Mucosa of stomach (tissue), 1 donor: ENCODE data around the gene ZNF829.

Experiments
- H3K27me3 ChIP-seq: one replicate; pipeline ENCODE4 v1.7.0; 2013; ENCODE audit warnings: mild to moderate bottlenecking, low read length; ENCODE audit not compliant: control insufficient read depth, insufficient read depth
- H3K36me3 ChIP-seq: one replicate; pipeline ENCODE4 v1.7.0; 2013; ENCODE audit warnings: low read length; ENCODE audit not compliant: control insufficient read depth, insufficient read depth
- H3K4me1 ChIP-seq: one replicate; pipeline ENCODE4 v1.7.0; 2013; ENCODE audit warnings: mild to moderate bottlenecking, low read length; ENCODE audit not compliant: control insufficient read depth, insufficient read depth
- H3K4me3 ChIP-seq: one replicate; pipeline ENCODE4 v1.7.0; 2013; ENCODE audit warnings: low read length
- H3K9ac ChIP-seq: one replicate; pipeline ENCODE4 v1.7.0; 2013; ENCODE audit warnings: mild to moderate bottlenecking, low read length, moderate library complexity
- H3K9me3 ChIP-seq: one replicate; pipeline ENCODE4 v1.7.0; 2013; ENCODE audit warnings: mild to moderate bottlenecking, low read length, moderate library complexity; ENCODE audit not compliant: control insufficient read depth
- donor health status: Pancreatic carcinoma.

Gene ZNF829

DNA sequence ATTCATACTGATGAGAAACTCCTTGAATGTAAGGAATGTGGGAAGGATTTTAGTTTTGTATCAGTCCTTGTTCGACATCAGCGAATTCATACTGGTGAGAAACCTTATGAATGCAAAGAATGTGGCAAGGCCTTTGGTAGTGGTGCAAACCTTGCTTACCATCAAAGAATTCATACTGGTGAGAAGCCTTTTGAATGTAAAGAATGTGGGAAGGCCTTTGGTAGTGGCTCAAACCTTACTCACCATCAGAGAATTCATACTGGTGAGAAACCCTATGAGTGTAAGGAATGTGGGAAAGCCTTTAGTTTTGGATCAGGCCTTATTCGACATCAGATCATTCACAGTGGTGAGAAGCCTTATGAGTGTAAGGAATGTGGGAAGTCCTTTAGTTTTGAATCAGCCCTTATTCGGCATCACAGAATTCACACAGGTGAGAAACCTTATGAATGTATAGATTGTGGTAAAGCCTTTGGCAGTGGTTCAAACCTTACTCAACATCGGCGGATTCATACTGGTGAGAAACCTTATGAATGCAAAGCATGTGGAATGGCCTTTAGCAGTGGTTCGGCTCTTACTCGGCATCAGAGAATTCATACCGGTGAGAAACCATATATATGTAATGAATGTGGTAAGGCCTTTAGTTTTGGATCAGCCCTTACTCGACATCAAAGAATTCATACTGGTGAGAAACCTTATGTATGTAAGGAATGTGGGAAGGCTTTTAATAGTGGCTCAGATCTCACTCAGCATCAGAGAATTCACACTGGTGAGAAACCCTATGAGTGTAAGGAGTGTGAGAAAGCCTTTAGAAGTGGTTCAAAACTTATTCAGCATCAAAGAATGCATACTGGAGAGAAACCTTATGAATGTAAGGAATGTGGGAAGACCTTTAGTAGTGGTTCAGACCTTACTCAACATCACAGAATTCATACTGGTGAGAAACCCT, 38.8 kb downstream of the ZNF829 start:
- H3K4me3 ChIP-seq: no peak overlapping the region
- H3K9me3 ChIP-seq: peaks cover 41% of the 10 kb centered on the region
- no peak overlapping the region for H3K9ac ChIP-seq
- H3K36me3 ChIP-seq: peaks cover 9% of the 10 kb centered on the region
- no peaks in the 10 kb centered on the region for H3K27me3 ChIP-seq
- no peaks in the 10 kb centered on the region for H3K4me1 ChIP-seq

DNA sequence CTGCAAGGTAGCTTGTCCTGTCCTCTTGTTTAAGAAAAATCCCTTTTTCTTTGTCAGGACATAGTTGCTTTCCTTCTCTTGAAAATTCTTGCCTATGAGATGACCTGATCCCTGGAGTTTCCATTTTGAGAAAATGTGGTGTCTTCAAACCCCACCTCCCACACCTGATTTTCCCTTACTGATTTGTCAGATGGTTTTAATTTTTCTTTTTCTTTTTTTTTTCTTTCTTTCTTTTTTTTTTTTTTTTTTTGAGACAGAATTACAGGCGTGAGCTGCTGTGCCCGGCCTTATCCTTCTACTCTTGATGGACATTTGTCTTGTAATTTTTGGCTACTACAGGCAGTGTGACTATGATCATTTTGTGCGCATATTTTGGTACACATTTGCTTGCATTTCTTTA, 64.2 kb downstream of the ZNF829 start:
- Histone ChIP-seq H3K4me1 (peaks cover 4% of the 10 kb centered on the region), H3K9me3 (no peaks in the 10 kb centered on the region), H3K9ac (no peak overlapping the region), H3K4me3 (no peak overlapping the region), H3K27me3 (no peaks in the 10 kb centered on the region), H3K36me3 (no peaks in the 10 kb centered on the region)

DNA sequence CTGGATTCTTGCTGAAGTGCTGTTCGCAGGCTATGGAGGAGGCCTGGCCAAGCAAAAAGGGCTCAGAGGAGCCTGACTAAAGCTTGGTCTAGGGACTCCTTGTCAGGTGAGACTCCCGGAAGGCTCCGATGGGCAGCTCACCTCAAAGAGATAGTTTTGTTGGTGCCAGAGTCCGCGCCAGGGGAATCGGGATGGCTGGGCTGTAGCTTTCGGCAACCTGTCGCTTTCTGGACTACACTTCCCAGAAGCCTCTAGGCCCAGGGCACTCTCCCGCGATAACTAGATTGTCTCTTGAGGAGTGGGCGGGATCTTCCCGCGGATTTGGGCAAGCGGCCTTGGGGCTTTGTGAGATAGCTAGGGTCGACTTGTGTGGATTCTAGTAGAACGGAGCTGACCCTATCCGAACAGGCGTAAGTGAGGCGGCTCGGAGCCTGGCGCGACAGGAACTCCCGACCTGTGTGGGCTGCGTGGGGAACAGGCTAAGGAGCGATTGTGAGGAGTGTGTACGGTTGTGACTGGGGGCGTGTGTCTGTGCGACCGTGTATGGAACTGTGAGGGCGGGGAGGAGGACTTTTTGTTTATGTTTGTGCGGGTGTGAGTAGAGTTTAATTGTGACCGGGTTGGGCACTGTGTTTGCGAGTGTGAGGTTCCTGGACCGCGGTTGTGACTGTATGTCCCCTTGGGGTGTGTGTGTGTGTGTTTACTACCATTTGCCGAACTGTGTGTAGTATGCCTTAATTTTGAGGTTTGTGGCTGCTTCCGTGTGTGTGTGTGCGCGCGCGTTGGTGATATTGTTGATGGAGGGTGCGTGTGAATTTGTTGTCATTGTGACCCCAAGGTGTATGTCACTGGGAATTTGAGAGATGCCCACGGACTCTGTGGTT, 65.3 kb downstream of the ZNF829 start, which contains the start of gene ZNF345:
Gene ZNF345 (plus strand): TSS at position 318 of the 884 bp plus-strand sequence. CDS start 25,955 bp downstream, outside the sequence.
- peak within 1 kb of the TSS; percentile 83 for H3K9ac ChIP-seq
- H3K4me1 ChIP-seq: peaks cover 4% of the 10 kb centered on the region
- no peaks in the 10 kb centered on the region for H3K9me3 ChIP-seq
- no peaks in the 10 kb centered on the region for H3K27me3 ChIP-seq
- H3K36me3 ChIP-seq: no peaks in the 10 kb centered on the region
- peak within 1 kb of the TSS; percentile 93 for H3K4me3 ChIP-seq

DNA sequence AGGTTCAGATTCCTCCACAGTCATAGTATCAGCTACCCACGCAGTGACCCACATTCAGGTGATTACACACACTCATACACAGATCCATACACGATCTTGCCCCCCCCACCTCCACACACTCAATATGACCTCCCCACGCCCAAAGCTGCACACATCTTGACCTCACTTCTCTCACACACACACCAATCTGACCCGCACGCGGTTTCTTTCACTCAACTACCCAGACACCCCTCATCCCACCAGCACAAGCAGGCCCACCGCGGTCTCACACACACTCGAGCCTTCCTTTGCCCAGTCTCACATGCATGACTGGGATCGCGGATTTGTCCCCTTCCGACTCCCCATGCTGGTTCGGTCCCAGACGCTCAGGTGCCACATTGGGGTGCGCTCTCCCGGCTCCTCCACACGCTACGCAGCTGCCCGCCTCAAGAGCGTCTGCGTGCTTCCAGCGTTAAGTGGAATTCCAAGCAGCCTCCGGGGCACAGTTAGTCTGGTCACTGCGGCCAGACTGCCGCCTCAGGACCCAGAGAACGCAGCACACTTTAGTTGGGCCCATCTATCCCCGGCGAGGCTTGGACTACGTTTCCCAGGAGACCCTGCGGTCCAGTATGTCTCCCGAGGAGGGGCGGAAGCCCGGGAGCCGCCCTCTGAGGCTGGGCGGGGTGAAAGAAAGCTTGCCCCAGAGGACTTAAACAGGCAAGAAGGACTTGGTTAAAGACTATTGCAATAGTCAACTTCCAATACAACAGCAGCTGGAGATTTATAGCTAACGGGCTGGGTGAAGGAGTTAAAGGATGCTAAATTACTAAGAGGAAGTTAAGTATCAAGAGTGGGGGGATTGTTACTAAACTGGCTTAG, 66.2 kb downstream of the ZNF829 start:
- H3K36me3 ChIP-seq: no peaks in the 10 kb centered on the region
- H3K9ac ChIP-seq: peak overlapping the region; percentile 83
- H3K27me3 ChIP-seq: no peaks in the 10 kb centered on the region
- H3K9me3 ChIP-seq: no peaks in the 10 kb centered on the region
- H3K4me3 ChIP-seq: peak overlapping the region; percentile 93
- H3K4me1 ChIP-seq: peaks cover 4% of the 10 kb centered on the region

DNA sequence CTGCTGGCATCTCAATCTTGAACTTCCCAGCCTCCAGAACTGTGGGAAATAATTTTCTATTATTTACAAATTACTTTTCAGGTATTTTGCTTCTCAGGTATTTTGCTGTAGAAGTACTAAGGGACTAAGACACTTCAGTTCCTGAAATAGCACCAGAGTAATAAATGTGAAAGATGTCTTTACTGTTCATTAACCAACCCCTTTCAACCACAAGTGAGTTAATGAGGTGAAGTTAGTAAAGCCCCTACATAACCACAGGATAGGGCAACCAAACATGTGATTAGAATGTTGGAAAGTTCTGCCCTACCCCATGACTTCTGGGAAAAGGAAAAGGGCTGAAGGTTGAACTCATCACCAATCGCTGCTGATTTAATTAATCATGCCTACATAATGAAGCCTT, 68.1 kb downstream of the ZNF829 start:
- Histone ChIP-seq H3K36me3 (no peaks in the 10 kb centered on the region), H3K27me3 (no peaks in the 10 kb centered on the region), H3K4me1 (peaks cover 4% of the 10 kb centered on the region), H3K9ac (no peak overlapping the region), H3K4me3 (no peak overlapping the region), H3K9me3 (no peaks in the 10 kb centered on the region)

DNA sequence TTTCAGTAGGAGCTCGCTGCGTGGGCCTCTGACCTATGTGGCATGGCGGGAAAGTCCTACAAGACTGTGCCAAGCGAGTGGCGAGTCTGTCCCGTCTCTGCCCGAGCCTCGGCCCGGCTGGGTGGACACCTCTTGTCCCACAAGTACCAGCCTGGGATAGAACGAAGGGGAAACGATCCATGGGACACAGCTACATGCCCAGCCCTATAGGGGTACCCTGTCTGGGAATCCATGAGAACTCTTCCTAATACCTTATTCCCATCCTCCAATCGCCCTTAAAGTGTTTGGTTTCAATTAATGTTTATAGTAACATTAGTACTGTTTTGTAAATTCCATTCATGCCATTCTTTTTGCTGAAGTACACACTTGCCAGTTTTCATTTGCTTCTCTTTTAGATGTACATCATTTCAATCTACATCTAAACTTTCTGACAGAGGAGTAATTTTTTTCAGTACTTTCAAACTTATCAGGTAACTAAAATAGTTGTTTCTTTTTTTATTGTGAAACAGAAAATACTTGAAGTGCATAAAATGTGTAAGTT, 77.2 kb downstream of the ZNF829 start:
- H3K9me3 ChIP-seq: no peaks in the 10 kb centered on the region
- no peaks in the 10 kb centered on the region for H3K36me3 ChIP-seq
- no peaks in the 10 kb centered on the region for H3K27me3 ChIP-seq
- H3K4me3 ChIP-seq: peak overlapping the region; percentile 65
- H3K4me1 ChIP-seq: no peaks in the 10 kb centered on the region
- peak overlapping the region; percentile 70 for H3K9ac ChIP-seq
